Tongue (tissue), 3 donors: Measurements from ENCODE around the gene SPAG16. TPM values are rescaled to one million over a fixed set of nuclear protein-coding genes. Genes with fewer than 3 reads are reported as not detected.

Source experiments
- DNase-seq: peaks from one replicate; pipeline ENCODE4 v3.0.0-alpha.2; 2015
- small RNA-seq: library from RNA; depleted of rRNA; stranded (forward); fragments of <200 nt; gene quantifications from one replicate; pipeline ENCODE3, GENCODE V24; 2014; ENCODE audit warnings: low replicate concordance
- total RNA-seq: library from RNA; depleted of rRNA; stranded (reverse); fragments of >200 nt; gene quantifications from one replicate; pipeline ENCODE4 v1.2.3, GENCODE V29; 2014

The SPAG16 gene
- total RNA-seq, 1 donor from 2014 or later: 32.6 TPM

- no peak for DNase-seq
These were observed 1102.5 kb downstream of the SPAG16 start for GRCh38 chr2:214386720-214387119.

GRCh38 chr2:214389334-214389733, 1105.1 kb downstream of the SPAG16 start:
- no peak for DNase-seq

DNA sequence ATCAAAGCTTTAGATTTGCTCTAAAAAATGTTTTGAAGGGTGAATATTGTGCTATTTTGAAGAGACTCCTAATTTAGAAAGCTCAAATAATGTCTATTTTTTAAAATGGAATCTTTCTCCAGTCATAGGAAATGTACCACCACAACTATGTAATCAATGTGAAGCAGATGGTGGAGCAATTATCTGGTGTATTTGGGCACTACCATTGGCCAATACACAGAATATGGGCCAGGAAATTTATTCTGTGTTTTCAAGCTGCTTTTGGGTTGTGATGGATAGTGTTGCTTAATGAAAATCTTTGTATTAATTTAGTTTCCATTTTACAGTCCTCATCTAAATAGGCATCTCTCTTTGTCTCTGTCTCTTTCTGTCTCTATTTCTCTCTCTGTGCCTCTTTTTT, 1109.5 kb downstream of the SPAG16 start:
- no peak for DNase-seq

- no peak for DNase-seq
These were observed 1110.8 kb downstream of the SPAG16 start for GRCh38 chr2:214395040-214395439.

DNA sequence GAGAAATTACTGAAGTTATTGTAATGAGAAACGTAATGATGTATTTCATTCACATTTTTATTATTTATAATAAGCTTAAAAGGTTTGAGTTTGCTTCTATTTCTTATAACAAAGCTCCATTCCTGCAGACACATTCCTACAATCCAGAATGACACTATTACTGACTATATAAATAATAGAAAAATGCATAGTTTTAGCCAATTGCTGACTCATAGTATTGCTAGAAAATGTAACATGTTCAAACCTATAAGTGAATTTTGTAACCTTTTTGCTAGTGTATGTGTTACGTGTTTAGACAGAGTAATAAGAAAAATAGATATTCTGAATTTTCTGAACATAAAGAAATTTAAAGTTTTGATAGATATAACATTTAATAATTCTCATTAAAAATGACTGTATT, 1117.3 kb downstream of the SPAG16 start:
- no peak for DNase-seq

GRCh38 chr2:214410128-214410775, 1126.0 kb downstream of the SPAG16 start:
- no peak for DNase-seq

DNA sequence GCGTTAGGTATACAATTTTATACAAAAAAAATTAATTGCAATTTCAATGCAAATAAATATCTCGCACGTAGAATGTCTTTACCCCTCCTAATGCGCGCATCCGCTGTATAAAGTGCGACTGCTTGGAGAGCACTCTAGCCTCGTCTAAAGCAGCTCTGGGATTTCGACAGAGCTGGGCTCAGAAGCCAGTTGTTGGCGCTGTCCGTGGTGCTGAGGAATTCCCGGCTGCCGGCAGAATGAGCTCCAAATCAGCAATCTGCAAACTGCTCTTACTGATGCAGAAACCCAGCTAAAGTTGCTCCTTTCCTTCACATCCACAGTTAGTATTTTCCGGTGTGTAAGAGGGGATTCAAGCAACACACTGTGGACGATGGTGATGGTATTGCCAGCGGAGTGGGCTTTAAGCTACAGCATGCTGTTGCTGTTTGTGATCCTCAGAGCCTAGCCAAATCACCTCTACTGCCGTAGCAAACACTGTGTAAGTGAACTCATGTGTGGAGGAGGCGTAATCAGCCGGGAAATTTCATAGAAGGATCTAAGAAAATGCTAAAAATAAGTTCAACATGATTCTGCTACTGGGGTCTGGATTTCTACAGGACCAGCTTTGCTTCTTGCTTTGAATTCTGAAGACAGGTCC, 1126.8 kb downstream of the SPAG16 start, which contains the start of gene VWC2L:
Gene VWC2L (plus strand): TSS at position 137 of the 637 bp plus-strand sequence. CDS start 3,140 bp downstream, outside the sequence.
- DNase-seq: peak; percentile 92

DNA sequence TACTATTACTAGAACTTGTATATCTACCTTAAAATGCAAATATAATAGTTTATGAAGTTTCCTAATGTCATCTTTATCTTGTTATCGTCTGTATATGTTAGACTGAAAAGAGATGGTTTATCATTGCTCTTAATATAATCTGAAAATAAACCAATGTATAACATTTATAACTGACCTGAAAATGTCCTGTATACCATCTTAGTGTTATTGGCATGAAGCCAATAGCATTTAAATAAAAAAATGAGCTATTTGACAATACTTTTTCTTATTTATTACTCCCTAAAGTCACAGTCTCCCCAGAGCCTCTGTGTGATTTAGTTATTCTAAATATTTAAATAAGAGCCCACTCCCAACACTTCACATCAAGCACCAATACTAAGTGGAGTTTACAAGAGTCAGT, 1128.4 kb downstream of the SPAG16 start:
- DNase-seq: no peak

GRCh38 chr2:214436470-214436869, 1152.2 kb downstream of the SPAG16 start:
- DNase-seq: no peak

- no peak for DNase-seq
These were observed 1166.0 kb downstream of the SPAG16 start for GRCh38 chr2:214450118-214450894.

GRCh38 chr2:214451516-214452275, 1167.4 kb downstream of the SPAG16 start:
- DNase-seq: no peak

Small RNA genes within 50 kb of the gene (small RNA-seq; reads per million reads assigned to genes)
- not detected for gene MIR4438

Other genes with a start within 250 kb of the SPAG16 start
- 28.6 TPM for gene IKZF2, start 132.9 kb upstream of the SPAG16 start, total RNA-seq